Body of pancreas (tissue), 4 donors: Measurements from ENCODE around the gene PDGFA.

Experiments used
- POLR2A ChIP-seq, 3 donors: fragments of 450-650 bp; IDR thresholded peaks; one replicate each; pipeline ENCODE4 v1.6.1; 2016; ENCODE audit warnings: antibody characterized with exemption in 3 of 3, mild to moderate bottlenecking in 2 of 3
- TF ChIP-seq, protein P1 (sequence below), 7 experiments: fragments of 450-650 bp in 4 of 7; fragments of 200-600 bp in 3 of 7; sonication (generic) in 3 of 7; IDR thresholded peaks; one replicate each; pipeline ENCODE4 v1.5.1; 2016 to 2019; ENCODE audit warnings: antibody characterized with exemption in 7 of 7

DNA sequence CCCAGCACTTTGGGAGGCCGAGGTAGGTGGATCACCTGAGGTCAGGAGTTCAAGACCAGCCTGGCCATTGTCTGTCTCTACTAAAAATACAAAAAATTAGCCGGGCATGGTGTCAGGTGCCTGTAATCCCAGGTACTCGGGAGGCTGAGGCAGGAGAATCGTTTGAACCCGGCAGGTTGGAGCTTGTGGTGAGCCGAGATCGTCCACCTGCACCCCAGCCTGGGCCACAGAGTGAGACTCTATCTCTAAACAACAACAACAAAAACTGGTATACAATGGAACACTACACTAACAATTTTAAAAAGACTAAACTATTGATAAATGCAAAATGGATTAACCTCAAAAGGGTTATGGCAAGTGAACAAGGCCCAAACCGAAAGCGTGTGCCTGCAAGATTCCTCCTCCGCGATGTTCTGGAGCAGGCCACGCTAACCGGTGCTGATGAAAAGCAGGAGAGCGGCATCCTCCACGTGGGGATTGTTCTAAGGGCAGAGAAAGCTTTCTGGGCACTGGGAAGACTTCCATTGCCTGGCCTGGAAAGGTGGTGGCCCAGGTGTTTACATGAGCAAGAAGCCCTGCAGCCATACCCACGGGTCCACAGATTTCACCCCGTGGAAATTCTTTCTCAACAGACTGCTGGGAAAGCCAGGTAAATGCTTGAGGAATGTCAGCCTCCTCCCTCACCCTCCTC, 53.8 kb downstream of the PDGFA start:
- TF ChIP-seq, protein P1, sequence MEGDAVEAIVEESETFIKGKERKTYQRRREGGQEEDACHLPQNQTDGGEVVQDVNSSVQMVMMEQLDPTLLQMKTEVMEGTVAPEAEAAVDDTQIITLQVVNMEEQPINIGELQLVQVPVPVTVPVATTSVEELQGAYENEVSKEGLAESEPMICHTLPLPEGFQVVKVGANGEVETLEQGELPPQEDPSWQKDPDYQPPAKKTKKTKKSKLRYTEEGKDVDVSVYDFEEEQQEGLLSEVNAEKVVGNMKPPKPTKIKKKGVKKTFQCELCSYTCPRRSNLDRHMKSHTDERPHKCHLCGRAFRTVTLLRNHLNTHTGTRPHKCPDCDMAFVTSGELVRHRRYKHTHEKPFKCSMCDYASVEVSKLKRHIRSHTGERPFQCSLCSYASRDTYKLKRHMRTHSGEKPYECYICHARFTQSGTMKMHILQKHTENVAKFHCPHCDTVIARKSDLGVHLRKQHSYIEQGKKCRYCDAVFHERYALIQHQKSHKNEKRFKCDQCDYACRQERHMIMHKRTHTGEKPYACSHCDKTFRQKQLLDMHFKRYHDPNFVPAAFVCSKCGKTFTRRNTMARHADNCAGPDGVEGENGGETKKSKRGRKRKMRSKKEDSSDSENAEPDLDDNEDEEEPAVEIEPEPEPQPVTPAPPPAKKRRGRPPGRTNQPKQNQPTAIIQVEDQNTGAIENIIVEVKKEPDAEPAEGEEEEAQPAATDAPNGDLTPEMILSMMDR (IDR thresholded peaks at IDR 0.05): no peak
- no peak for TF ChIP-seq POLR2A (IDR thresholded peaks at IDR 0.05)
